Upper lobe of right lung (tissue), 1 donor: ENCODE results near the gene OR5H6. TPM values are rescaled to one million over a fixed set of nuclear protein-coding genes. Genes with fewer than 3 reads are reported as not detected.

Experiments
- ATAC-seq: fragments of 200-7000 bp; cut with Tn5 transposase; one replicate; pipeline ENCODE4 v1.9.1; 2020; ENCODE audit warnings: mild to moderate bottlenecking, moderate library complexity
- DNase-seq: peaks from one replicate; pipeline ENCODE4 v3.0.0-alpha.2; 2020
- H3K27ac ChIP-seq: fragments of 200-600 bp; one replicate; pipeline ENCODE4 v1.8.0; 2022
- H3K27me3 ChIP-seq: fragments of 200-600 bp; one replicate; pipeline ENCODE4 v1.8.0; 2022; ENCODE audit warnings: mild to moderate bottlenecking
- H3K36me3 ChIP-seq: fragments of 200-600 bp; one replicate; pipeline ENCODE4 v1.8.0; 2022
- H3K4me1 ChIP-seq: fragments of 200-600 bp; one replicate; pipeline ENCODE4 v1.8.0; 2022
- H3K4me3 ChIP-seq: fragments of 200-600 bp; one replicate; pipeline ENCODE4 v1.8.0; 2022; ENCODE audit warnings: mild to moderate bottlenecking
- H3K9me3 ChIP-seq: fragments of 200-600 bp; one replicate; pipeline ENCODE4 v1.8.0; 2022
- intact Hi-C: fragments of 100-400 bp; cut with DNase I; formaldehyde crosslinking; loops from one replicate; pipeline ENCODE4 v1.11.0; 2022
- total RNA-seq: library from RNA; stranded (reverse); fragmentation: NEBNext Ultra II Directional; extraction: Animal tissue kit (Norgen Biotek cat#: 25700); gene quantifications from one replicate; pipeline ENCODE4 v1.2.1, GENCODE V29; 2021
- TF ChIP-seq, protein P1 (sequence below): fragments of 200-600 bp; IDR thresholded peaks from one replicate; pipeline ENCODE4 v1.8.0; 2022; ENCODE audit warnings: antibody characterized with exemption
- donor health status: DM: no; HTN: yes; CAD: no; lungs with severe emphysema.

Gene OR5H6
- total RNA-seq, 1 donor from 2014 or later, result not detected

DNA sequence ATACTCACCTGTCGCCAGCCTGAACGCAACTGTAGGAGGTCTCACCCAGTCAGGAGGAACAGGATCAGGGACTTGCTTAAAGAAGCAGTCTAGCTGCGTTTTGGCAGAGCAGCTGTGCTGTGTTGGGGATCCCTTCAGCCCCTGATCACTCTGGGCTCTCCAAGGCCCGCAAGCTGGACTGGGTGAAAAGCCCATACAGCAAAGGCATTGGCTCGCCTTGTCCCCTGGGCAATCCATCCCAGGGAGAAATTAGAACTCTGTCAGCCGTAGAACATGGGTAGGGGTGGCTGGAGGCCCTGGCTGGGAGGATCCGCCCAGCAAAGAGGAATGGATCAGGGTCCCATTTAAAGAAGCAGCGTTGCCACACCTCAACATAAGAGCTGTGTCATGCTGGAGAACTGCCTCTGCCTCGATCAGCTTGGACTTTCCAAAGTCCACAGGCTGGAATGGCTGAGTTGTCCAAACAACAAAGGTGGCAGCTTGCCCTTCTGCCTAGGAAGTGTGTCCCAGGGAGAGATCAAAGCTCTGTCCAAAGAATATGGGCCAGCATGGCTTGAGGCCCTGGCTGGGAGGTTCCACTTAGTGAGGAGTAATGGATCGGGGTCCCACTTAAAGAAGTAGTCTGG, 27.4 kb downstream of the OR5H6 start:
- ATAC-seq, result no peak
- H3K4me1 ChIP-seq, result no peaks in the 10 kb centered on the region
- TF ChIP-seq, protein P1, sequence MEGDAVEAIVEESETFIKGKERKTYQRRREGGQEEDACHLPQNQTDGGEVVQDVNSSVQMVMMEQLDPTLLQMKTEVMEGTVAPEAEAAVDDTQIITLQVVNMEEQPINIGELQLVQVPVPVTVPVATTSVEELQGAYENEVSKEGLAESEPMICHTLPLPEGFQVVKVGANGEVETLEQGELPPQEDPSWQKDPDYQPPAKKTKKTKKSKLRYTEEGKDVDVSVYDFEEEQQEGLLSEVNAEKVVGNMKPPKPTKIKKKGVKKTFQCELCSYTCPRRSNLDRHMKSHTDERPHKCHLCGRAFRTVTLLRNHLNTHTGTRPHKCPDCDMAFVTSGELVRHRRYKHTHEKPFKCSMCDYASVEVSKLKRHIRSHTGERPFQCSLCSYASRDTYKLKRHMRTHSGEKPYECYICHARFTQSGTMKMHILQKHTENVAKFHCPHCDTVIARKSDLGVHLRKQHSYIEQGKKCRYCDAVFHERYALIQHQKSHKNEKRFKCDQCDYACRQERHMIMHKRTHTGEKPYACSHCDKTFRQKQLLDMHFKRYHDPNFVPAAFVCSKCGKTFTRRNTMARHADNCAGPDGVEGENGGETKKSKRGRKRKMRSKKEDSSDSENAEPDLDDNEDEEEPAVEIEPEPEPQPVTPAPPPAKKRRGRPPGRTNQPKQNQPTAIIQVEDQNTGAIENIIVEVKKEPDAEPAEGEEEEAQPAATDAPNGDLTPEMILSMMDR, result no peak
- intact Hi-C loops, result no loop called here
- H3K9me3 ChIP-seq, result no peaks in the 10 kb centered on the region
- H3K36me3 ChIP-seq, result no peaks in the 10 kb centered on the region
- no peak overlapping the region for H3K4me3 ChIP-seq
- H3K27ac ChIP-seq, result no peak overlapping the region
- no peak for DNase-seq
- no peaks in the 10 kb centered on the region for H3K27me3 ChIP-seq

Other genes starting within 250 kb of the OR5H6 start
- gene GABRR3, start 228.9 kb upstream of the OR5H6 start, total RNA-seq, result not detected
- not detected for gene OR5AC2, start 177.1 kb upstream of the OR5H6 start, total RNA-seq
- not detected for gene OR5H1, start 133.5 kb upstream of the OR5H6 start, total RNA-seq
- gene OR5H14, start 116.8 kb upstream of the OR5H6 start, total RNA-seq, result not detected
- not detected for gene OR5H15, start 97.5 kb upstream of the OR5H6 start, total RNA-seq
- not detected for gene OR5H2, start 18.3 kb downstream of the OR5H6 start, total RNA-seq
- gene OR5K4, start 89.6 kb downstream of the OR5H6 start, total RNA-seq, result not detected
- not detected for gene OR5K3, start 126.4 kb downstream of the OR5H6 start, total RNA-seq
- not detected for gene OR5K1, start 199.0 kb downstream of the OR5H6 start, total RNA-seq
- gene OR5K2, start 233.4 kb downstream of the OR5H6 start, total RNA-seq, result not detected